GM23248 (cell line): Measurements from ENCODE around the gene ELP5. TPM values are rescaled to one million over a fixed set of nuclear protein-coding genes. Genes with fewer than 3 reads are reported as not detected.

Experiments used
- DNase-seq: peaks from one replicate; pipeline ENCODE4 v3.0.0-alpha.2; 2015
- H2AFZ ChIP-seq: fragments of 200-600 bp; sonication (generic); 2 replicates; pipeline ENCODE4 v1.6.1; 2016; ENCODE audit warnings: antibody characterized with exemption
- H3F3A ChIP-seq: fragments of 200-600 bp; sonication (generic); 2 replicates; pipeline ENCODE4 v1.6.1; 2016; ENCODE audit warnings: mild to moderate bottlenecking, antibody characterized with exemption, mixed run types; ENCODE audit not compliant: insufficient read depth
- H3K27ac ChIP-seq: fragments of 200-600 bp; sonication (generic); 2 replicates; pipeline ENCODE4 v1.5.1; 2016; ENCODE audit warnings: mild to moderate bottlenecking
- H3K27me3 ChIP-seq: fragments of 200-600 bp; sonication (generic); replicated peaks from 2 replicates; pipeline ENCODE4 v1.6.1; 2016; ENCODE audit warnings: mild to moderate bottlenecking; ENCODE audit not compliant: insufficient read depth
- H3K36me3 ChIP-seq: fragments of 200-600 bp; sonication (generic); 2 replicates; pipeline ENCODE4 v1.6.1; 2016; ENCODE audit warnings: low read depth, mild to moderate bottlenecking
- H3K4me1 ChIP-seq: fragments of 200-600 bp; sonication (generic); 2 replicates; pipeline ENCODE4 v1.6.1; 2016; ENCODE audit warnings: mild to moderate bottlenecking; ENCODE audit not compliant: insufficient read depth
- H3K4me2 ChIP-seq: fragments of 200-600 bp; sonication (generic); one replicate; pipeline ENCODE4 v1.6.1; 2016; ENCODE audit warnings: mild to moderate bottlenecking; ENCODE audit not compliant: unreplicated experiment
- H3K4me3 ChIP-seq: fragments of 200-600 bp; sonication (generic); 2 replicates; pipeline ENCODE4 v1.5.1; 2016; ENCODE audit warnings: mild to moderate bottlenecking
- H3K79me2 ChIP-seq: fragments of 200-600 bp; sonication (generic); 2 replicates; pipeline ENCODE4 v1.6.1; 2016; ENCODE audit warnings: mild to moderate bottlenecking; ENCODE audit not compliant: insufficient read depth
- H3K9ac ChIP-seq: fragments of 200-600 bp; sonication (generic); 2 replicates; pipeline ENCODE4 v1.6.1; 2016; ENCODE audit warnings: mild to moderate bottlenecking
- H3K9me2 ChIP-seq: fragments of 200-600 bp; sonication (generic); 2 replicates; pipeline ENCODE4 v1.6.1; 2016; ENCODE audit warnings: mixed run types, mild to moderate bottlenecking, moderate library complexity; ENCODE audit not compliant: insufficient read depth
- H3K9me3 ChIP-seq: fragments of 200-600 bp; sonication (generic); one replicate; pipeline ENCODE4 v1.6.1; 2017; ENCODE audit warnings: low read depth
- H4K20me1 ChIP-seq: fragments of 200-600 bp; sonication (generic); 2 replicates; pipeline ENCODE4 v1.6.0; 2016; ENCODE audit not compliant: insufficient read depth
- EZH2 ChIP-seq: fragments of 200-600 bp; sonication (generic); IDR thresholded peaks from 2 replicates; pipeline ENCODE4 v1.6.1; 2018; ENCODE audit warnings: antibody characterized with exemption, mild to moderate bottlenecking; ENCODE audit not compliant: insufficient read depth, poor library complexity, severe bottlenecking
- EZH2phosphoT487 ChIP-seq: fragments of 200-600 bp; sonication (generic); IDR thresholded peaks from 2 replicates; pipeline ENCODE4 v1.6.1; 2018; ENCODE audit warnings: antibody characterized with exemption, moderate library complexity, mild to moderate bottlenecking, low read depth; ENCODE audit not compliant: insufficient read depth
- WGBS, 2 experiments: methylation state at CpG; one replicate each; pipeline ENCODE4 v1.1.6; 2015 to 2017; ENCODE audit warnings: low lambda C conversion rate in 2 of 2, low coverage in 1 of 2; ENCODE audit errors: missing lambda C conversion rate in 2 of 2; 5-methylcytosine and 5-hydroxymethylcytosine counted together
- in situ Hi-C: fragments of 300-500 bp; cut with MboI; formaldehyde crosslinking; loops from 2 replicates; pipeline ENCODE4 v1.15.0; 2020
- polyA plus RNA-seq: library from polyadenylated mRNA; unstranded; fragments of >200 nt; fragmentation: Nextera tagmentation; extraction: Ambion mirVana; gene quantifications from 2 replicates; pipeline ENCODE4 v1.2.1, GENCODE V29; 2016
- total RNA-seq: library from RNA; depleted of rRNA; stranded (reverse); fragments of >200 nt; shearing (Covaris generic); gene quantifications from 2 replicates; pipeline ENCODE4 v1.2.3, GENCODE V29; 2014

The ELP5 gene
- total and polyA plus RNA-seq, 2 experiments from 2014 or later: 32.9 to 34.8 TPM

GRCh38 chr17:7205561-7205960 is 46.5 kb upstream of the ELP5 start:
- in situ Hi-C loops: no loop called here
- H3K9me3 ChIP-seq: no peaks in the 10 kb centered on the region
- peak overlapping the region; percentile 68 for H3K4me2 ChIP-seq
- peak overlapping the region; percentile 56 for H3K27ac ChIP-seq
- H4K20me1 ChIP-seq: no peaks in the 10 kb centered on the region; the same call in 1 of the 2 replicates
- H3K9ac ChIP-seq: peak overlapping the region; percentile 74
- peak overlapping the region; percentile 70 for H3K4me3 ChIP-seq
- TF ChIP-seq EZH2phosphoT487 (no peak), EZH2 (no peak)
- H3K4me1 ChIP-seq: peaks cover 15% of the 10 kb centered on the region
- H3K27me3 ChIP-seq: no peaks in the 10 kb centered on the region
- DNase-seq: no peak
- H3F3A ChIP-seq: peaks cover 3% of the 10 kb centered on the region; the same call in 1 of the 2 replicates
- H3K79me2 ChIP-seq: peaks cover 60% of the 10 kb centered on the region
- peak overlapping the region; percentile 67 for H2AFZ ChIP-seq
- H3K36me3 ChIP-seq: peaks cover 18% of the 10 kb centered on the region
- no peaks in the 10 kb centered on the region for H3K9me2 ChIP-seq
- 42 to 64% methylated on average over 6 to 15 of the region's 15 CpGs for WGBS, 2 experiments

GRCh38 chr17:7207120-7208001 is 44.7 kb upstream of the ELP5 start:
- peak; percentile 73 for DNase-seq
- H4K20me1 ChIP-seq: no peaks in the 10 kb centered on the region; the same call in 1 of the 2 replicates
- H3K9me2 ChIP-seq: no peaks in the 10 kb centered on the region
- H3K9ac ChIP-seq: peak overlapping the region; percentile 45
- H3K79me2 ChIP-seq: peaks cover 75% of the 10 kb centered on the region
- H3K4me2 ChIP-seq: peak overlapping the region; percentile 32
- no peaks in the 10 kb centered on the region for H3K27me3 ChIP-seq
- TF ChIP-seq EZH2phosphoT487 (no peak), EZH2 (no peak)
- in situ Hi-C loops: no loop called here
- no peak overlapping the region for H3K4me3 ChIP-seq
- peaks cover 3% of the 10 kb centered on the region; the same call in 1 of the 2 replicates for H3F3A ChIP-seq
- no peak overlapping the region; the same call in 1 of the 2 replicates for H3K27ac ChIP-seq
- H3K9me3 ChIP-seq: no peaks in the 10 kb centered on the region
- no peak overlapping the region for H2AFZ ChIP-seq
- H3K4me1 ChIP-seq: peaks cover 15% of the 10 kb centered on the region
- peaks cover 6% of the 10 kb centered on the region for H3K36me3 ChIP-seq
- 65 to 66% methylated on average over 14 to 24 of the region's 24 CpGs for WGBS, 2 experiments

- H3K9me2 ChIP-seq: no peaks in the 10 kb centered on the region
- no peak overlapping the region for H3K27ac ChIP-seq
- H3K4me3 ChIP-seq: no peak overlapping the region
- H4K20me1 ChIP-seq: no peaks in the 10 kb centered on the region; the same call in 1 of the 2 replicates
- H3K4me1 ChIP-seq: peaks cover 15% of the 10 kb centered on the region
- H3K4me2 ChIP-seq: no peak overlapping the region
- DNase-seq: no peak
- peaks cover 82% of the 10 kb centered on the region for H3K79me2 ChIP-seq
- H2AFZ ChIP-seq: no peak overlapping the region
- in situ Hi-C loops: no loop called here
- no peaks in the 10 kb centered on the region for H3K27me3 ChIP-seq
- H3K36me3 ChIP-seq: no peaks in the 10 kb centered on the region
- 65 to 74% methylated on average over 11 to 21 of the region's 21 CpGs for WGBS, 2 experiments
- no peaks in the 10 kb centered on the region for H3K9me3 ChIP-seq
- no peak for TF ChIP-seq EZH2phosphoT487
- TF ChIP-seq EZH2: no peak
- no peak overlapping the region for H3K9ac ChIP-seq
- peaks cover 3% of the 10 kb centered on the region; the same call in 1 of the 2 replicates for H3F3A ChIP-seq
Observed at GRCh38 chr17:7208027-7208571, 43.9 kb upstream of the ELP5 start.

- H2AFZ ChIP-seq: no peak overlapping the region
- no peak overlapping the region for H3K9ac ChIP-seq
- no peaks in the 10 kb centered on the region; the same call in 1 of the 2 replicates for H4K20me1 ChIP-seq
- TF ChIP-seq EZH2 (no peak), EZH2phosphoT487 (no peak)
- H3K79me2 ChIP-seq: peaks cover 89% of the 10 kb centered on the region
- no peaks in the 10 kb centered on the region for H3K9me2 ChIP-seq
- no peaks in the 10 kb centered on the region for H3K36me3 ChIP-seq
- H3K4me2 ChIP-seq: no peak overlapping the region
- peaks cover 6% of the 10 kb centered on the region; the same call in 1 of the 2 replicates for H3F3A ChIP-seq
- DNase-seq: no peak
- H3K4me1 ChIP-seq: peaks cover 17% of the 10 kb centered on the region
- H3K9me3 ChIP-seq: no peaks in the 10 kb centered on the region
- no peaks in the 10 kb centered on the region for H3K27me3 ChIP-seq
- H3K27ac ChIP-seq: no peak overlapping the region
- in situ Hi-C loops: no loop called here
- WGBS, 2 experiments: 86 to 87% methylated on average over 9 of the region's 9 CpGs
- no peak overlapping the region for H3K4me3 ChIP-seq
Observed at GRCh38 chr17:7208754-7209460, 43.1 kb upstream of the ELP5 start.
